ENCODE results near the gene EVC.

DNA sequence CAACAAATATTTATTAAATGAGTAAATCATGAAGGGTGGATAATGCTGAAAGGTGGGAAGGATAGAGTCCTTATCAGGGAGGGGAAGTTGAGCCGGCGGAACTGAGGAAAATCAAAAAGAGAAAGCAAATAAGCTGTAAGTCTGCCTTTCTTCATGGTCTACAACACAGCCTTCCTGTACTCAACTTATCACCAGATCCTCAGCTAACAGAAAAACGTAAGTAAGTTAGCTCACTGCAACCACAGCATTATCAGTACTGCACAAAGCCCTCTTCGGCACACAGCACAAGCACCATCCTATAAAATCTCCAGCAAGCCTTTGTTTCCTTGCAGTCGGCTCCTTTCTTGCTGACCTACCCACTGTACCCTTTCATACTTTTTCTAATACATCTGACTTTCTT, 111.6 kb downstream of the EVC start:
- TF ChIP-seq POLR2A (IDR thresholded peaks at IDR 0.05; ENCODE audit: low read depth, low read length): no peak
- TF ChIP-seq TAF1 (IDR thresholded peaks at IDR 0.05; ENCODE audit: borderline replicate concordance, low read depth, low read length): no peak
- no peak for TF ChIP-seq POLR2AphosphoS5 (IDR thresholded peaks at IDR 0.05; ENCODE audit: low read depth, low read length)
